ENCODE results near the gene RPS21.

RPS21 gene

GRCh38 chr20:62386383-62387218 is at the start of gene RPS21:
Gene RPS21, plus strand, starts transcription at chr20:62387103. Its CDS starts 236 bp downstream, at chr20:62387339.
- DNase-seq (ENCODE audit: low spot score): peak; percentile 93

GRCh38 chr20:62337558-62338293 is 49.2 kb upstream of the RPS21 start:
- DNase-seq (ENCODE audit: low spot score): no peak

- no peak for DNase-seq (ENCODE audit: low spot score)
These were observed 48.6 kb upstream of the RPS21 start for GRCh38 chr20:62338294-62338620.

DNA sequence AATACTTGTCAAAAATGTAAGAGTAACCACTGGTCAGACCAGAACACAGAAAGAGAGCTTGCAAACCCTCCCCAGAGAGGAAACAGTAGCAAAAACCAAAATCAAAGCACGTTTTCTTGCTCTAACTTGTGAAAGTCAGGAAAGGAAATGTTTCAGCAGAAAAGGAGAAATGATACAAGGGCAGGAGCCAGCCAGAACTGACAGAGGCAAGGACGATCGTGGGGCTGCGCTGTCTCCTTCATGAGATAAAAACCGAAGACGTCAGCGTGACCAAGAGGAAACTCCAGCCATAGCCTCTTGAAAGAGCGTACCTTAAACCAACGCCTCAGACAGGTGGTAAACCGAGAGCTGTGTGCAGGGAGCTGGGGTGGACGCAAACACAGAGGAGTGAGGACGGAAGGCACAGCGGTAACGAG is 47.2 kb upstream of the RPS21 start:
- no peak for DNase-seq (ENCODE audit: low spot score)

DNA sequence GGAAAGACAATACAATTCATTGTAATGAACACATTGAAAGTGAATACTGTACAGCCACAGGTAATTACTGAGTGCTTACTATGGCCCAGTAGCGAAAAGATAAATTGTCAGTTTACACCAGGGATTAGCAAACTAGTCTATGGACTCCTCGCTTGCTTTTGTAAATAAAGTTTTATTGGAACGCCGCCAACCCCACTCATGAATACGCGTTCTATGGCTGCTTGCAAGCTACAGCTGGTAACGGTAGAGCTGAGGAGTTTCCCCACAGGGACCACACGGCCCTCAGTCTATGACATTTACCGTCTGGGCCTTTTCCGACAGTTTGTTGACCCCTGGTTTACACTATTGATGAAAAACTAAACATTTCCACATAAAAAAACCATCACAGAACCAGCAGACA is 44.0 kb upstream of the RPS21 start:
- DNase-seq (ENCODE audit: low spot score): no peak

- no peak for DNase-seq (ENCODE audit: low spot score)
These were observed 42.8 kb upstream of the RPS21 start for GRCh38 chr20:62344092-62344491.

DNA sequence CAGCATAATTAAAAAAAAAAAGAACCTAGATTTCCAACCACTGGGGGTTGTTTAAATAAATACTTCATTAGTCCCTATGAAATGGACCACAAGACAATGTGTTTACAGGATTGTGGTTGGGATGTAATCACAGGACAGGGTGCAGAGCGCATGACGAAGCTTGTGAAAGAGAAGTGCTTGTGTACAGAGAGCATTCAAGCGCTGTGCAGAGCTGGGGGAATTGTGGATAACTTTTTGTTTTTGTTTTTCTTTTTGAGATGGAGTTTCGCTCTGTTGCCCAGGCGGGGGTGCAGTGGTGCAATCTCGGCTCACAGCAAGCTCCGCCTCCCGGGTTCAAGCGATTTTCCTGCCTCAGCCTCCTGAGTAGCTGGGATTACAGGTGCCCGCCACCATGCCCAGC is 42.1 kb upstream of the RPS21 start:
- no peak for DNase-seq (ENCODE audit: low spot score)

GRCh38 chr20:62345681-62346370 is 41.1 kb upstream of the RPS21 start:
- no peak for DNase-seq (ENCODE audit: low spot score)

DNA sequence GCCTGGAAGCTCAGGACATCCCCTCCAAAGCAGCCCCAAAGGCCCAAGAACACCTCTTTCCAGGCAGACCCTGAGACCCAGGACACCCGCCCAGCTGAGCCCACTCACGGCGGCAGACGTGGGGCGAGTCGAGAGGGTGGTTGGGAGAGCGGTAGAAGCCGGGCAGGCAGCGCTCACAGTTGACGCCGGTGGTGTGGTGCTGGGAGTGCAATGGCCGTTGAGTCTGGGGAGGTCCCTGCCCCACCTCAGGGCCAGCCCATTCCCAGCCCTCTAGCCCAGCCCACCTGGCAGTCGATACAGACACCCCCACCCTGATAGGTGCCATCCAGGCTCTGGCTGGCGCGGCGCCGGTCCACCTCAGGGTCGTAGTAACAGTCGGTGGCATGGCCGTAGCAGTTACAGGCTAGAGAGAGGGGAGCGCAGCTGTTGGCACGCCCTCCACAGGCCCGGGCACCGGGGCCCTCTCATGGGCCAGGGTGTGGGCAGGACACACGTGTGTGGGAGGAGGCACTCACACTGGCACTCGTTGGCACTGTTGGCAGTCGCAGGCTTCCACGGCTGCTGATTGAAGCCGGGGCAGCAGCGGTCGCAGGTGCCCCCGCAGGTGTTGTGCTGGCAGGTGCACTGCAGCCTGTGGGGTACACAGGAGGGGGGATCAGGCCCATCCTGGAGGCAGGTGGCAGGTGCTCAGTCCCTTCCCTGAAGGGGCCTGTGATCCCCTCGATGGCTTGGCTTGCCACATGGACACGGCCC is 40.3 kb upstream of the RPS21 start:
- no peak for DNase-seq (ENCODE audit: low spot score)

DNA sequence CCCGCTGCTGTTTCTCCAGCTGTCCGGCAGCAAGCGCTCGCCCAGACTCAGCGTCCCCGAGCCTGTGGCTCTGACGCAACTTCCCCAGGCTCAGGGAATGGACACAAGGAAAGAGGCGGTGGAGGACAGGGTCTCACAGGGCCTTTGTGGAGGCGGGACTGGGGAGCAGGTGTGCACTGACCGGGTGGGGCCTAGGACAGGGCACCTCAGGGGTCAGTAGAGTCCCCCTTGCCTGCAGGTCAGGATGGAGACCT is 39.8 kb upstream of the RPS21 start:
- no peak for DNase-seq (ENCODE audit: low spot score)

DNA sequence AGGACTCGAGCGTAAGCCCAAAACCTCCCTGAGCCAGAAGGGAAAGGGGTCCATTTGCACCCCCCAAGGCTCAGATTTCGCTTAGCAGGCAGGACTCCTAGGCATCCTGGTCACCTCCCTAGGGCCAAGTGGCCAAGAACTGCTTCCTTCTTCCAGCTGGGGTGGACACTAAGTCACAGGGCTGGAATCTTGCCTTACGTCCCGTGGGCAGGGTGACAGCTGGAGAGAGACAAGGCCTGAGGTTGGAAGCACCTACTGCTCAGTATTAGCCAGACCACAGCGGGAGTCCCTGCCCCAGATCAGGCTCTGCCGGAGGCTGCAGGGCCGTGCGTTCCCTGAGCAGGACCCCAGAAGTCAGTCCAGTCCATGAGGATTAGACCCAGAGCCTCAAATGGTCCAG is 39.5 kb upstream of the RPS21 start:
- no peak for DNase-seq (ENCODE audit: low spot score)

DNA sequence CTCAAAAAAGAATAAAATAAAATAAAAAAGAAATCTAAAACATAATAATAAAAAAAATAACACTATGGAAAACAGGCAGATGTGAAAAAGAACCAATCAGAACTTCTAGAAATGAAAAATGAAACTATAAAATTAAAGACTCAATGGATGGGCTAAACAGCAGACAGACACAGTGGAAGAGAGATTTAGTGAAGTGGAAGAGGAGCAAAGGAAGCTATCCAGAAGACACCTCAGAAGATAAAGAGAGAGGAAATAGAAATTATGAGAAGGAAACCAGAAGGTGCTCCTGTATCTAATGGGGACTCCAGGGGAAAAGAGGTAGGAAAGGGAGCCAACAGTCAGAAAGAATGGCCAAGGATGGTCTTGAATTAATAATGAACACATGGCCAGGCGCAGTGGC is 38.3 kb upstream of the RPS21 start:
- no peak for DNase-seq (ENCODE audit: low spot score)

DNA sequence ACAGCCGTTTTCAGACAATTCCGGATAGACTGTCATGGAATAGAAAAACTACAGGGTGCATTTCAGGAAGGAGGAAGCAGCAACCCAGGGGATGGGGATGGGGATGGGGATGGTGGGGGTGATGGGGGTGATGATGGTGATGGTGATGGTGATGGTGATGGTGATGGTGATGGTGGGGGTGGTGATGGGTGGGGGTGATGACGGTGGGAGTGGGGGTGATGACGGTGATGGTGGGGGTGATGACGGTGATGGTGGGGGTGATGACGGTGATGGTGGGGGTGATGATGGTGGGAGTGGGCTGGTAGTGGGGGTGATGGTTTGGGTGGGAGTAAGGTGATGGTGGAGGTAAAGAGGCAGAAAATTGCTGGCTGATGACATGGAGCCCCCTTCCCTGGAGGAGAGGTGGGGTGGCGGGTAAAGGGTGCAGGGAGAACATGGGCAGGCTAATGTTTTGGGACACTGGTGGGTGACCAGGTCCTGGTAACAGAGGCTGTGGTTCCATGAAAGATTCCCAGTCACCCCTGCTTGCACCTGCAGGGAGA is 37.3 kb upstream of the RPS21 start:
- no peak for DNase-seq (ENCODE audit: low spot score)

GRCh38 chr20:62350098-62350628 is 36.7 kb upstream of the RPS21 start:
- peak; percentile 93 for DNase-seq (ENCODE audit: low spot score)

DNA sequence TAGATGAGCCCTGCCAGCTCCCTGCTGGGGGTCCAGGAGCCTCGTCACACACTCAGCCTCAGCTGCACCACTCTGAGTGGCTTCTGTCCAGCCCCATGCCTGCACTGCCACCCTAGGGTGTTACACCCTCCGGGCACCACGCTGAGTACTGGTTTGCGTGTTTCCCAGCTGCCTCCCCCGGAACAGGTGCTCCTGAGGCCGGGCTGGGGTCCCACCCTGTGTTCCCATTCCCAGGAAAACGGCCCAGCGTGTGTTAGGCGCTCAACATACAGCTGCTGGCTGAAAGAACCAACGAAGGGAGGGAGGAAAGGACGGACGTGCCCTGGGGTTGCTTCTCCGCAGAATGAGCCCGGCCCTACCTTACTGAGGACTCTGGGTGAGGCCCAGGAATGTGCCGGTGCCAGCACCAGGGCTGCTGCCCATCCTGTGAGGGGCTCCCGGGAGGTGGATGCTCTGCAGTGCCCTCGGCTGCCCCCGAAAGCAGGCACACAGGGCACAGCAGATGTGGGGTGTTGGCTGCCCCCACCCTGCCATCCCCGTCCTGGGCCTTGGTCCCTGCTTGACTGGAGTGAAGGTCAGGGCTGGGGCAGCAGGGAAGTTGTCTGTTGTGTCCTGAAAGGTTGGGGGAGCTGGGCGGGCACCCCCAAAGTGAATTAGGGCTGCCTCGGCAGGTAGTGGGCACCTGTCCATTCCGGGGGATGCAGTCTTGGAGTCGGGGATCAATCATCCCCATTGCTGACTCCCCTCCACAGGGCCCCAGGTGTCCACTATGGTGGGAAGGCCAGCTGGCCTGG is 36.1 kb upstream of the RPS21 start:
- DNase-seq (ENCODE audit: low spot score): no peak

- no peak for DNase-seq (ENCODE audit: low spot score)
These were observed 35.2 kb upstream of the RPS21 start for GRCh38 chr20:62351469-62352401.

DNA sequence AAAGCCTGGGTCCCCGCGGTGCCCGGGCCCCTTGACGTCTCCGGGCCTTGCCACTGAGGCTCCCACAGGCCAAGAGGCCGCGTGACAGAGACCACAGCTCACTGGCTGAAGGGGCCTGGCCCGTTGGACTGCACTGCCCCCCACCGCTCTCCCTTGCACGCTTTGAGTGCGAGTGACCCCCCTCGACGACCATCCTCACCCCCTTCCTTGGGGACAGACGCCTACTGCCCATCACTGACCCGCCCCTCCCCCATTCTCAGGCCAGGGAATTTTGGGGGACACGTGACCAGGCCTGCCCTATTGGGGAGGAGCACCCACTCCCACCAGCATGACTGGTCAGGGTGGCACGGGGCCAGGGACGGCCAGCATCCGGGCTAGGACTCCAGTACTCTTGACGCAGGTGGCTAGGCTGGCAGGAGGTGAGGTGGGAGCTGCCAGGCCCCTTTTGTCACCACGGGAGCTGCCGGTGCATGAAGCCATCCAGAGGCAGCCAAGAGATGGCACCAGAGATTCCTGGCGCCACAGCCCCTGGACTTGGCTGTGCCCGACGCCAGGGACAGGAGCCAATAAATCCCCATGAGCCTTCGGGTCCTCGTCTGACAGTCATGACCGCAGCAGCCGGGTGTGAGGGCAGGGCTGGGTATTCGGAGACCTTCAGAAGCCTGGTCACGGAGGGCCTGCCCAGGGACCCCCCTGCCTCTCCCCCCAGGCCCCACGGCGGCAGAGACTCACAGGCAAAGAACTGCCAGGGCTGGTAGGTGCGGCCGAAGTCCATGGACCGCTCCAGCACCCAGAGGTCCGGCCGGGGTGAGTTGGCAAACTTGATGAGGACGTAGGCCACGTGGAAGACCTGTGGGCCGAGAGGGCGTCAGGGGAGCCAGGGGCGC is 34.3 kb upstream of the RPS21 start:
- DNase-seq (ENCODE audit: low spot score): peak; percentile 90

GRCh38 chr20:62353289-62354030 is 33.4 kb upstream of the RPS21 start:
- no peak for DNase-seq (ENCODE audit: low spot score)

Measured in kidney tubule cell (primary cell).